Stimulated activated CD8-positive, alpha-beta memory T cell treated with anti-CD3 and anti-CD28 coated beads, Interleukin-2, amount 100 ng/mL, for 48 hours (primary cell): ENCODE measurements around the gene FUT8.
"Not testable (repeated sequence)": the region's sequence is repeated elsewhere in the genome, so short reads cannot be mapped to it uniquely, and the experiment has no call there.

Experiments used
- DNase-seq, 2 donors: peaks; one replicate each; pipeline ENCODE4 v3.0.0-alpha.2; 2020; ENCODE audit warnings: low read depth in 2 of 2

FUT8 gene

GRCh38 chr14:65704850-65705249, 292.3 kb downstream of the FUT8 start:
- peak in 1 of 2 donors; percentile 20 for DNase-seq

DNA sequence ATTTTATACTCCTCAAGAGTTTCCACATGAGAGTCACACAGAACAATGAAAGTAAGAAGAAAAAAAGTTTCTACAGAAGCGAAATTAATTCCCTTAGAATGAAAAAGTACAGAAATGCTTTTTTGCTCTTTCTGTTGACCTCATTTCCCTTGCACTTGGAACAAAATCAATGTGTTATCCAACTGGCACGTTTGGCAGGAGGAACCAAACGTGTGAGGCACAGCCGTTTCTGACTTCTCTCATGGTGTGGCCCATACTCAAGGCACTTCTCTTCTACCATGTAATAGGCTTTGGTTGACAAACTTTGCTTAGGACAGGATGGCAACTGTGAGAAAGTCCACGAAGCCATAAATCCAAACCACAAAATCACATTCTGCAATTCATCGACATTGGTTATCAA, 297.0 kb downstream of the FUT8 start:
- DNase-seq, result no peak

GRCh38 chr14:65716813-65717212, 304.3 kb downstream of the FUT8 start:
- DNase-seq, result not testable (repeated sequence)

- not testable (repeated sequence) for DNase-seq
Measured at GRCh38 chr14:65717384-65717915, 304.9 kb downstream of the FUT8 start.

- no peak for DNase-seq
Measured at GRCh38 chr14:65718629-65719028, 306.1 kb downstream of the FUT8 start.

- DNase-seq, result no peak
Measured at GRCh38 chr14:65720171-65720570, 307.6 kb downstream of the FUT8 start.

GRCh38 chr14:65720743-65721142, 308.2 kb downstream of the FUT8 start:
- no peak for DNase-seq

GRCh38 chr14:65723348-65723747, 310.8 kb downstream of the FUT8 start:
- DNase-seq, result no peak

DNA sequence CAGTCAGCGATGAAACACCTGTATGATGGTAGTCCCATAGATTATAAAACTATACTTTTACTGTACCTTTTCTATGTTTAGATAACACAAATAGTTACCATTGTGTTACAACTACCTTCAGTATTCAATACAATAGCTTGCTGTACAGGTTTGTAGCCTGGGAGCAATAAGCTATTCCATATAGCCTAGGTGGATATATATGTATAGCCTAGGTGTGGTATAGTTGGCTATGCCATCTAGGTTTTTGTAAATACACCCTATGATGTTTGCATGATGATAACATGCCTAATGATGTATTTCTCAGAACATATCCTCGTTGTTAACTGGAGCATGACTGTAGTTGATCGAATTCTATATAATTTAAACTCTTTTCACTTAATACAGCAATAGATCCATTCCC, 316.1 kb downstream of the FUT8 start:
- DNase-seq, result no peak

DNA sequence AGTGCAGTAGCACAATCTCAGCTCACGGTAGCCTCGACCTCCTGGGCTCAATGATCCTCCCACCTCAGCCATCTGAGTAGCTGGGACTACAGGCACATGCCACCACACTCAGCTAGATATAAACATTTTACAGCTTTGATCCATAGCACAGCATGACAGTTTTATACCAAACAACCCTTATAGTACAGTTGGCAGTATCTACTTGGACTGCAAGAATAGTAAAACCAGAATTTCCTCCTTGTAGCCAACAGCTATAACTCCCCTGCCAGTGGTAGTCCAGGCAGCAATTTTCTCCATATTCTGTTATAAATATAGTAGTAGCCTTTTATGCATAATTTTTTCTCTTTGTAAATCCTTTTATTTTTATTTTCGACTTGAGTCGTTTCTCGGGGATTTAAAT, 317.0 kb downstream of the FUT8 start:
- DNase-seq, result no peak

DNA sequence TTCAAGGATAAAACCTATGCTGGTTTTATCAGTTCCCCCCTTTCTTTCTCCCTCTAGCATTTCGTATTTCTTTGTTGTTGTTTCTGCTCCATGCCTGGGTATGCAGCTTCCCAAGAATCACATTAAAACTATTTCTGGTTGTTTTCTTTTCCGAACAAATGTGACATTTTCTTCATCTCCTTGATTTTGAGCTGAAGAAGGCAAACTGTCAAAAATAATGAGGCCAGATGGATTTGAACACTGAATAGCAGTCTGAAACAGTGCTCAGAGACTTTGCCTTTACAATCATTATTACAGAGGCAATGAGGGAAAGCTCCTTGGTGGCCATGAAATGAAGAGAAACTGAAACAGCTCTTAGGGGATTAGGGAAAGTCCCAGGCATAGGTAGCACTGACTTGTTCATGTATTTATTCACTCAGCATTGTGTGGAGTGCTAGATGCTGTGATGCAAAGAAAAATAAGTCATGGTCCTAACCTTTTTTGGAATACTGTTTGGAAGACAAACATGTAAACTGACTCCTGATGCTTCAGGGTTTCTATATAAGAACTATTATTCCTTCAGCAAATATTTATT, 319.5 kb downstream of the FUT8 start:
- no peak for DNase-seq

GRCh38 chr14:65738339-65738738, 325.8 kb downstream of the FUT8 start:
- no peak for DNase-seq

GRCh38 chr14:65745396-65746190, 333.1 kb downstream of the FUT8 start:
- DNase-seq, result no peak

DNA sequence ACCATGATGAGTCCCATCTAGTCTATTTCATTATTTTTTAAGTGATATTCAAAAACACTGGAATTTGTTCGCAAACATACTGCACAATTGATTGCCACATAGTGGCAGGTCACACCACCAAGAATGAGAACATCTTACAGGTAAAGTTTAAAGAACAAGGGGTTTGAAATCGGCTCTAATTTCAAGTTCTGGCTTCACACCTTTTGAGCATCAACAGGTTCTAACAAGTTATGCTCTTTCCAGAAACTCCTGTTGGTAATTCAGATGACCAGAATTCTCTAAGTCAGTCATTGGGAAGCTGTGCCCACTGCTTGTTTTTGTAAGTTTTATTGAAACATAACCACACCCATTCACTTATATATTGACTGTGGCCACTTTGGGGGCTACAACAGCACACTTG, 336.3 kb downstream of the FUT8 start:
- no peak for DNase-seq

DNA sequence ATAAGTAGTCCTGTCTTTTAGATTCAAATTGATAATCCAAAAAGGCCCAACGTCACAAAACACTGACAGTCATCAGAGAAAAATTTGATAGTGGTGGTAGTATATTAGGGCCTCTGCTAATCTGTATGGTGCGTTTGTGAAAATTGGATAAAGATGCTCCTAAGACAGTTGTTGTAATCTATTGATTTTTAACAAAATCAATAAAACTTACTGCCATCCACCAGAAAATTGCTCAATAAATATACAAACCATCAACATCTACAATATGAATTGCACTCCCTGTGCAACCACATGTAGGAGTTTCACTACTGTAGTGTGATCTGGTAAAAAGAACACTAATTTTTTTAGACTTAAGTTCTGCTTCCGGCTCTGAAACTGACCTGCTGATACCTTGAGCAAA, 336.8 kb downstream of the FUT8 start:
- DNase-seq, result no peak

GRCh38 chr14:65750906-65751305, 338.4 kb downstream of the FUT8 start:
- DNase-seq, result no peak

DNA sequence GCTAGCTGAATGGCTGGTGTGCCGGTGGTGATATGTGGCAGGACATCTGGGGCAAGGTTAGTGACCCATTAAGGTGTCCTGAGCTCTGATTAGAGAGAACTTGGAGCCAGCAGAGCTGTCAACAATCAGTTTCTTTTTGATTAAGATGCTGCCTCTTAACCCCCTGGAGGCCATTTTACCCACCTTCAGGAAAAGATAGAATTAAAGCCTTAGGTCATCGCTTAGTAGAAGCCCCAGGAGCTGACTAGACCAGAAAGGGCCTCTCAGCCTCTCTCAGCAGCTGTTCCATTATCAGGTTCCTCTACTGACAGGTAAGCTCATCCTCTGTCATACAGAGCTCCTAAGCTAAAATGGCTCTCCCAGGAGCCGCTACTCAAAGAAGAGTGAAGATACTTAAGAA, 339.0 kb downstream of the FUT8 start:
- no peak for DNase-seq

DNA sequence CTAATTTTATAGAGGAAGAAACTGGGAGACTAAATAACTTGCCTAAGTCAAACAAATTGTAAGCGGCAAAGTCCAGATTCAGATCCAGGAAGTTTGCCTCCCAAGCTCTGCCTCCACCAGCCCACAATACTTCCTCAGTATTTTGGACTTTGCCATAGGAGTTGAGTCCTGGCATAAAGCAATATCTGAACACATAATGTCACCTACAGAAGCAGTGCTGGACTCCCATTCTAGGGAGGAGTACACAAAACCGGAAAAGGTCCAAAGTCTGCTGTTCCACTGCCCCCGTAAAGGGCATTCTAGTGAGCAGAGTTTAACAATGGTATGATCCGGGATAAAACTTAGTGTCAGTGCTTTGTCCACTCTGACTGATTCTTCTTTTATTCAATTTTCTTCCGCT, 340.5 kb downstream of the FUT8 start:
- DNase-seq, result no peak

GRCh38 chr14:65755331-65755730, 342.8 kb downstream of the FUT8 start:
- DNase-seq, result no peak

DNA sequence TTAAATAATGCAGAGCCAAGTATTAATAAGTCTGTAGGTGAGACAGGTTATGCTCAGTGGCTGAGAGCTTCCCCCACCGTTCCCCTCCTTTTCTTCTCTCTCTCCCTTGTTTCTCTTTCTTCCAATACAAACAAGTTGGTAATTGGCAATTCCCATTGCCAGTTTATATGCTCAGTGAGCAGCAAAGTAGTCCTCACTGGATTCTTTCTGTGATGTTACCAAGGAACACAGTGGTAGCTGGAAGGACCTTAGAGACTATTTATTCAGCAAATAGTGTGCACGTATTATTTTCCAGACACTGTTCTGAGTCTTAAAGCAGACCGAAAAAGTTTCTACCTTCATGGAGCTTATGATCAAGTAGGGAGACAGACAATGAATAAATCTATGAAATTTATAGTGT, 344.4 kb downstream of the FUT8 start:
- DNase-seq, result no peak

DNA sequence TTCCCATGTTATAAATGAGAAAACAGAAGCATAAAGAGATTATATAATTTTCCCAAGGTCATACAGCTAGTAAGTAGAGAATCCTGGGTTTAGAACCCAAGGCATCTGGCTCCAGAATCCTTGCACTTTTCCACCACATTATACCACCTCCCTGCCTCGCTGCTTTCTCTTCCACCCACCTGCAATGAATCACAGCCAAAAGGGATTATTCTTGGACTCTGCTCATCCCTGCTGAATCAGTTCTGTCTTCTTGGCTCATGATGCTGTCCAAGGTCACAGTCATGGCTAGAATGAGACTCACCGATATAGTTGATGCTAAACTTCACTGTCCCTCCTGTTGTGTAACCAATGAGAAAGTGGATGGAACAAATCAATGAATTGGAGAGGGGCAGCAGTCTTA, 356.6 kb downstream of the FUT8 start:
- DNase-seq, result no peak

DNA sequence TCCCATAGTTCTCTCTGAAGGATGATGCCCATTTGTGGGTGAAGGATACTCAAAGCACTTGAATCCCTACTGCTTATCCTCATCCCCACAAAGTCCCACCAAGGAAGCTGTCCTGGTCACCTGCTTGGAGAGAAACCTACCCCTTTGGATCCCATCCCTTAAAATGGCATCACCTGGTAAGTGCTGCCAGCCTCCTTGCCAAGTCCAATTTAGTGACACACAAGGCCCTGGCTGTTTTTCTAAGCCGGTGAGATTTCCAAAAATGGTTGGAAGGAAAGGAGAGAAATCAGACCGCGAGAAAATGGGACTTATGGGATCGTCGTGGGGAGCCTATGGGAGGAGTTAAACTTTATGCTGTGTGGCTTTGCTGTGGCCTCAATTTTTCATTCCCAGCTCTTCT, 358.2 kb downstream of the FUT8 start:
- no peak for DNase-seq

GRCh38 chr14:65771271-65771670, 358.7 kb downstream of the FUT8 start:
- DNase-seq, result no peak
